Hindlimb muscle (tissue), 1 donor: ENCODE measurements around the gene TRAF3IP1. TPM values are rescaled to one million over a fixed set of nuclear protein-coding genes. Genes with fewer than 3 reads are reported as not detected.
"Not testable (repeated sequence)": the region's sequence is repeated elsewhere in the genome, so short reads cannot be mapped to it uniquely, and the experiment has no call there.

ENCODE experiments used
- DNase-seq: peaks from one replicate; pipeline ENCODE4 v3.0.0-alpha.2; 2013
- polyA plus RNA-seq: library from polyadenylated mRNA; unstranded; fragments of 120-200 nt; gene quantifications from one replicate; pipeline ENCODE4 v1.2.1, GENCODE V29; 2013; ENCODE audit not compliant: insufficient read length

TRAF3IP1 gene
- polyA plus RNA-seq, 1 donor, result 9.3 TPM

DNA sequence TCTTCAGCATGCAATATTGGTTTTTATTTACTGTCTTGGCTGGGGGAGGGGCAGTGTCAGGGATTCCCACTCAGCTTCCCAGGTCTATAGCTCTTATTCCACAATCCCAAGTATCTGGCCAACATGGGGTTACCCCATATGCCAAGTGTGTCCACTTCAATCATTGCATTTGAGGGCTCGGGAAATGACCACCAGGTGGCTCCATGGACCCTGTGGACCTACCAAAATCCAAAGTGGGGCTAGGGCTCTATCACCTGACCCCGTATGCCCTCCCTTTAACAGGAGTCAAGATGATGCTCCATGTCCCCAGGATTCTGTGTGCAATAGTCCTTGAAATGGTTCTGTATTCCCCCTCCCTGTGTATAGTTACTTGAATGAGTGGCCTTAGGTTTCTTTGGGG, 12.1 kb upstream of the TRAF3IP1 start:
- DNase-seq, result no peak

DNA sequence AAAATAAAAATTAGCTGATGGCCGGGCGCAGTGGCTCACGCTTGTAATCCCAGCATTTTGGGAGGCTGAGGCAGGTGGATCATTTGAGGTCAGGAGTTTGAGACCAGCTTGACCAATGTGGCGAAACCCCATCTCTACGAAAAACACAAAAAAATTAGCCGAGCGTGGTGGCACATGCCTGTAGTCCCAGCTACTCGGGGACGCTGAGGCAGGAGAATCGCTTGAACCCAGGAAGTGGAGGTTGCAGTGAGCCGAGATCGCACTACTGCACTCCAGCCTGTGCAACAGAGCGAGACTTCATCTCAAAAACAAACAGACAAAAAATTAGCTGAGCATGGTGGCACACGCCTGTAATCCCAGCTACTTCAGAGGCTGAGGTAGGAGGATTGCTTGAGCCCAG, 9.6 kb upstream of the TRAF3IP1 start:
- DNase-seq, result not testable (repeated sequence)

DNA sequence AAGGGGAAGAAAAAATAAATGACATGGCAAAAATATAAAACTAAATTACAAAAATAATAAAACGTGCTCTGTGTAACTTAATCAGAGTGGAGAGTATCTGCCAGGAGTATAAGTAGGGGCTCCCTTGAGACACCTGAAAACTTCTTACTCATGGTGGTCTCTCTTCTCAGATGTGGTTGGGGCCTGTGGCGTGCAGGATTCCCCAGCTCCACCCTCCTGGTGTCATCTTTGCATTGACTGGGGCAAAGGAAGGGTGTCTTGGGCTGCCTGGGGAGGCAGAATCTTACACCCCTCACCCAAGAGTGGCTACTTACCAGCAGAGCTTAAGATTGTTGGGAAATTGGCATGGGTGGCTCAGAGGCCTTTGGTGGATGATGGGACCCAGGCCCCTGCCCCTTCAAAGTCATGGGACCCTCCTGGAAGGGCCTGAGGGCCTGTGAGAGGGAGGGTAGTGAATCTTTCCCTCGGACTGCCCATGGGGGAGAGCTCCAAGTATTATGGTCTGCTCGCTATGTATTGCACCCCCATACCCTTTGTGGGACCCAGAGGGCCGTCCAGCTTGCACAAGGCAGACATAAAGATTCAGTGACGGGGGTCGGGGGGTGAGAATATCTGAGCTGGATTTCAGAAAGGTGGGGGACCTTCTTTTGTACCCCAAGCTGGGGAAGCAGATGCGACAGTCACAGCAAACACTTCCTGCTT, 6.9 kb upstream of the TRAF3IP1 start:
- DNase-seq, result no peak

DNA sequence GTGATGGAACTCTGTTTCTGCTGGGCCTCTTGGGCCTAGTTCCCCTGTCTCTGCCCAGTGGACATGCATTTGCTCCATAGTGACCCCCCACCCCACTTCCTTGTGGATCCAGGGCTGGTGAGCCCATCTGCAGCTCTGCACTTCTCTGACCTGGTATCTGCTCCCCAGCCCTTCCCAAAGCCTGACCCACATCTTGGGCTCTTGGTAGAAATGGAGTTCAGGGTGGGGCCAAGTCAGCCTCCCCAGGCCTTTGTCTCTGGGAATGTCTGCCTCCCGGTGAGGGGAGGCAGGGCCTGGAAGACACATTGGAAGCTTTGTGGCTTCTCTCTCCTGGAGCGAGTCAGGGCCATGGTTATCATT, 6.3 kb upstream of the TRAF3IP1 start:
- DNase-seq, result no peak

DNA sequence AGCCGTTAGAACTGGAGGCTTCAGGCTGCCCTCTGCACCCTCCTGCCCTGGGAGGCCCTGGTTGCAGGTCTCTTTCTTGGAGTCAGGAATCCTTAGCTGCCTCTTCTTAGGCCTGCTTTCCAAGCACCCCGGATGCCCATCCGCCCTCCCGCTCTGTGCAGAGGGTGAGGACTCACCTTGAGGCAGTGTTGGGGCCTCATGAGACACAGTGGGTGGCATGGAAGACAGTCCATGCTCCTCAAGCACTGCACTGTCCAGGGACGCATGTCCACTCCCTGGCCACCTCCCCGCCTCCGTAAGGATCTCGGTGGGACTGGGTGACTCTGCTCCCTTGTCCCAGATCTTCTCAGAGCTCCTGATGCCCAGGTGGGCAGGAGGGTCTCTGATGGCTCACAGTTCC, 5.7 kb upstream of the TRAF3IP1 start:
- DNase-seq, result no peak

DNA sequence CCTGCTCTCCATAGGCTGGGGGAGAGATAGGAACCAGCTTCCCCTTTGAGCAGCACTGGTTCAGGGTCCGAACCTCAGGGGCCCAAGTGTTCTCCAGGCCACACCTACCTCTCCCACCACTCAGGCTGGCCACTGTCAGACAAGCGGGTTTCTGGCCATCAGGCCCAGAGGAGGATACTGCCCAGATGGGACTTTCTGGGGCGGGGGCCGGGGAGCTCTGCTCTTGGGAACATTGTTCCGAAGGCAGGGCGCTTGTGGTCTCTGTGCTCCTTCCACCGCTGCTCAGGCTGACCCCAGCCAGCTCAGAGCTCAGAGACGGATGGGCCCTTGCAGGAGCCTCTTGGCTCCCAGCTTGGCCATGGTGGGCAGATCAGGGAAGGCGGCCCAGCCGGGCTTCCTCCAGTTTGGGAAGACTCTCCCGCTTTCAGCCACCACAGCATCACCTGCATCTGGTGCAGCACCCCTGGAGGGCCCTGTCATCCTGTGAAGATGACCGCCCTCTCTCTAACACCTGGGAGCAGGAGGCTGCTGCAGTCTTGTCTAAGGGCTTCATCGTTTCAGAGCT, 5.2 kb upstream of the TRAF3IP1 start:
- no peak for DNase-seq

DNA sequence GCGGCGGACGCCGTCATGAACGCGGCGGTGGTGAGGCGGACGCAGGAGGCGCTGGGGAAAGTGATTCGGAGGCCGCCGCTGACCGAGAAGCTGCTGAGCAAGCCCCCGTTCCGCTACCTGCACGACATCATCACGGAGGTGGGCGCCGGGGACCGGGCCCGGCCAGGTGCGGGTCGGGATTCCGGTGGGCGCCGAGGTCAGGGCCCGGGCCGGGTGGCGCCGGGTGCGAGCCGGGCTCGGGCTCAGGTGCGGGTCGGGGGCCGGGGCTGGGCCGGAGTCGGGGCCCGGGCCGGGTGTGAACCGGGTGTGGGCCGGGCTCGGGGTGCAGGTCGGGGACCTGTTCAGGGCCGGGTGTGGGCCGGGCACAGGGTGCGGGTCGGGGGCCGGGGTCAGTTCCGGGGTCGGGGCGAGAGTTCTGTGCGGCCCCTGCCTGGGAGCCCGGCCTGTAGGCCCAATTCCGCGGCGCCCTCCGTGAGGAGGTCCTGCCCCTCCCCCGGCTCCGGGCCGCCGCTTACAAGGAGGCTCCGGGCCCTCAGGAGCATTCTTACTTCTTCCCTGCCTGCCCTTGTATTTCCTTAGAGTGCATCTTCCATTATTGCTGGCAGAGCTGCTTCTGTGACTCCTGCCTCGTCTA, 447 bp downstream of the TRAF3IP1 start:
- no peak for DNase-seq

DNA sequence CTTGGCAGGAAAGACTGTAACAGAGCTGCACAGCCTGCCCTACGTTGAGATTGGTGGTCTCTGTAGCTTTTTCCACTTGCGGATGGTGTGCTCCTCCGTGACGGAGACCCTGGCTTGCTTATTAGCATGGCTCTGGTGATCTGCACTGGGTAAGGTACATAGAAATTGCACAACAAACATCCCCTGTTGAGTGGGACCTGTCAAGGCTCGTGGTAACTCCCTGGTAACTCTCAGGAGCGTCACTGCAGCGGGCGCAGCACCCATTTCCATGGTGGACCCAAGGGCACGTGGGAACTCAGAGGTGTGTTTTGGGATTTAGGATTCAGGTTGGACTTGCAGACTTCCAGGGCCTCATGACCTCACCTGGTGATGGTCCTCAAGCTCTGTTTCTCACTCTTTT, 1.1 kb downstream of the TRAF3IP1 start:
- DNase-seq, result no peak

DNA sequence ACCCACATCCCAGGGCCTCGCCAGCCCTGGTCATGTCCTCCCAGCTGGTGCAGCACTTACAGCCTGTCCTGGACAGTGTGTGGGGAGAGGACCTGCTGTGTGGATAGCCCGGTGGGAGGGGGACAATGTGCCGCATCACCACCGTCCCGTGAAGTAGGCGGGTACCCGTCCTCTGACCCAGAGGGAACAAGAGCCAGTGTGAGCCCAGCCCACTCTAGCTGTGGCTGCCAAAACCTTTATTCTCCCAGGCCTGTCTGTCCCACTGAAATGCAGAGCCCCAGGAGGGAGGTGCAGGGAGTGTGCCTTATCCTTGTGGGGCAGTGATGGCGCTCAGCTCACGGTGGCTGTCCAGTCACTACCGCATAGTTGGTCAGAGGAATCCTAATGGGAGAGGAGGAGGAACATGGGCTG, 1.7 kb downstream of the TRAF3IP1 start:
- no peak for DNase-seq

DNA sequence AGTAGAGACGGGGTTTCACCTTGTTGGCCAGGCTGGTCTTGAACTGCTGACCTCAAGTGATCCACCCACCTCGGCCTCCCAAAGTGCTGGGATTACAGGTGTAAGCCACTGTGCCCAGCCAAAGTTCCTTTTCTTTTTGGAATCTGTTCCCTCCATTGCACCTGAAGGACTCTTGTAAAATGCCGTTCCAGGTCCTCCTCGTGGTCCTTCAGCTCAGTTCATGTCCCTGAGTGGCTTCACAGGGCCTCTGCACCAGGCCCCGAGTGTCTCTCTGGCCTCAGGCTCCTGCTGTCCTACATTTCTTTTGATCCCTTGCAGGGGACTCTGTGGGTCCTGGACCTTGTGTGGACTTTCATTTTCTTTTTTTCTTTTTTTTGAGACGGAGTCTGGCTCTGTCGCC, 3.9 kb downstream of the TRAF3IP1 start:
- DNase-seq, result not testable (repeated sequence)

DNA sequence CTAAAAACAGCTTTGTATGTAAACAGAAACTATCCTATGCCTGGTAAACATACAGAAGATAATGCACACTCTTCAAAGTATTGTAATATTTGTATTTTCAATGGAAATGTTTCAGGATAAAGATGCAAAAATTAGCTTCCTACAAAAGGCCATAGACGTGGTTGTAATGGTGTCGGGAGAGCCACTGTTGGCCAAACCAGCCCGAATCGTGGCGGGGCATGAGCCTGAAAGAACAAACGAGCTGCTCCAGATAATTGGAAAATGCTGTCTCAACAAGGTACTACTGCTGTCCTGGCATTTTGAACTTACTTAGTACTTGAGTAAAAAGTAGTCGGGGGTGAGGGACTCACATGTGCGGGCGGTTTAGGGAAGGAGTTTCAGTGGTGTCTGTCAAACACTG, 5.4 kb downstream of the TRAF3IP1 start:
- DNase-seq, result no peak

DNA sequence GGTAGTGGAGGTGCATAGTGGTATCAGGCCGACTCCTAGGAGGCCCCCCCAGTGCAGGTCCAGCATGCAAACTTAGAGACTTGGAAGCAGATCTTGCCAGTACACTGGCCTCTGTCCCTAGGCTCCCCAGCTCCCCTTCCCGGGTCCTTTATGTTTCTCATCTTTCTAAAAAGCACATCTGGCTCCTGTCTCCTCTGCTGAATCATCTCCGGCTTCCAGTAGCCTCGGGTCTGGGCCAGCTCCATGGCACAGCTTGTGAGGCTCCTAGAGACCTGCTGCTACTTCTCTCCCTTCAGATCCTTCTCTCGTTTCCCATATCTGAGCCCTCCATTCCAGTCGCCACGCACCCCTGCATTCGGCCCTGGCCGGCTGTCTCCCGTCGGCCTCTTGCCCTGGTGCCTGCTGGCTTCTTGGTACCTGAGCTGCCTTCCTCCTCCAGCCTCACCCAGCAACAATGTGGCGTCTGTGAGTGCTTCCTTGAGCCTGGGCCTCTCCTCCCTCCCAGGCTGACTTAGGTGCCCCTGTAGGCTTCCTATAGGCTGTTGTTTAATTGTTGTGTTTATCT, 6.6 kb downstream of the TRAF3IP1 start:
- no peak for DNase-seq

DNA sequence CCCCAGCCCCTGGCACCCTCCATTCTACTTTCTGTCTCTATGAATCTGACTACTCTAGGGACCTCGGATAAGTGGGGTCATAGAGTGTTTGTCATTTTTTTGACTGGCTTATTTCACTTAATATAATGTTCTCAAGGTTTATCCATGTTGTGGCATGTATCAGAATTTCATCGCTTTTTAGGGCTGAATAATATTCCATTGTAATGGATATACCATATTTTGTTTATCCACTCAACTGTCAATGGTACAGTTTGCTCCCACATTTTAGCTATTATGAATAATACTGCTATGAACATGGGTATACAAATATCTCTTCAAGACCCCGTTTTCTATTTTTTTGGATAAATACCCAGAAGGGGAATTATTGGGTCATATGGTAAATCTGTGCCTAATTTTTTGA, 7.4 kb downstream of the TRAF3IP1 start:
- DNase-seq, result no peak

DNA sequence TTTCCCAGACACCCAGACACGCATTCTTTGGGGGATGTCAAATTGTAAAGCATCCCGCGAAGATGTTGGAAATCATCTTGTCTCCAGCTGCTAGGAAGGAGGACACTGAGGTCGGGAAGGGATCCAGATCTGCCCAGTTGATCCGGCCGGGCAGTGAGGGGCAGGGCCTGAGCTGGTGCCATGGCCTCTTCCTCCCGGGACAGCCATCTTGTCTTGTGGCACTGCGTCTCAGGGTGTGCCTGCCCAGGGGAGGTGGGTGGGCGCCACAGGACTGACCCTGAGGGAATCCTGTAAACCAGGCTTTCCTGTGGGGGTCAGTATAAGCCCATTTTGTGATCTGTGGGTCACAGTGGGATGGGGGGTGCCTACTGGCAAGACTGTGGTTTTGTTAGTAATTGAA, 10.1 kb downstream of the TRAF3IP1 start:
- DNase-seq, result no peak

DNA sequence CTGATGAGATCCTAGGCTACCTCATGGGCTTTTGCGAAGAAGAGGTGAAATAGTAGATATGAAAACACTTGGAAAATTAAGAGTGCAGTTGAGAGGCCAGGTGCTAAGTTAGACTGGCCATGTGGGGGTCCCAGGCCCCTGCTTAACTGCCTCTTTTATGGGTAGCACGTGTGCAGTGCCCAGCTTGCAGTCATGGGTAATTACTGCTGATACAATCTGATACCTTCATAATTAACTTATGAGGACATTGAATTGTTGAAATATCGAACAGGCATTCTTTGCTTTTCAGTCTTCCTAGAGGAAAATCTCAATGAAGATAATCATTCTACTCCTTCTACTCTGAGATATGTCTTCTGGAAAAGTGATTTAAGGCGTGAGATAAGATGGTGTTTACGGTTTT, 11.6 kb downstream of the TRAF3IP1 start:
- DNase-seq, result no peak

DNA sequence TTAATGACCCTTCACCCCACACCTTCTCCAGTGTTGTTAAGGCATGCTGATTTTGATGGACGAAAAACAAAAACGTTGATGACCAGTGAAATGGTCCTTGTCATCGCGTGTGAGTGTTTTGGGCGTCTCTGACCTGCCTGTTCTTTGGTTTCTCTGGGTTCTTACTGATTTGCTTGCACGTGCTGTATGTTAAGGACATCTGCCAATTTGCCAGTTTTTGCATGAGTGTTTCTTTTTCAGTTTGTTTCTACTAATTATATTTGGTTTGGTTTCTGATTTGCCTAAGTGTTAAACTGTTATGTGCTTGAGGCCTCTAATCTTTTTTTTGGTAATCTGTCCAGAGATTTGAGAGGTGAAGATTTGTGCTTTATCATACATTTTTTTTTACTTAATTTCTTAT, 14.6 kb downstream of the TRAF3IP1 start:
- DNase-seq, result no peak

DNA sequence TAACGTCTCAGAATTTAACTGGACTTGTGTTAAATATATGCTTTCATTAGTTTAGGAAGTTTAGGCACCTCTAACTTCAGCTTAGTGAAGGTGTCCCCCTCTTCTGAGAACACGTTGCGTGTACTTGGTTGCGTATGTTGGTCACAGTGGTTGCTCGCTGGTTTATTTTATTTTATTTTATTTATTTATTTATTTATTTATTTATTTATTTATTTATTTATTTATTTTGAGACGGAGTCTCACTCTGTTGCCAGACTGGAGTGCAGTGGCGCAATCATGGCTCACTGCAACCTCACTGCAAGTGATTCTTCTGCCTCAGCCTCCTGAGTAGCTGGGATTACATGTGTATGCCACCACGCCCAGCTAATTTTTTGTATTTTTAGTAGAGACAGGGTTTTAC, 15.3 kb downstream of the TRAF3IP1 start:
- not testable (repeated sequence) for DNase-seq

DNA sequence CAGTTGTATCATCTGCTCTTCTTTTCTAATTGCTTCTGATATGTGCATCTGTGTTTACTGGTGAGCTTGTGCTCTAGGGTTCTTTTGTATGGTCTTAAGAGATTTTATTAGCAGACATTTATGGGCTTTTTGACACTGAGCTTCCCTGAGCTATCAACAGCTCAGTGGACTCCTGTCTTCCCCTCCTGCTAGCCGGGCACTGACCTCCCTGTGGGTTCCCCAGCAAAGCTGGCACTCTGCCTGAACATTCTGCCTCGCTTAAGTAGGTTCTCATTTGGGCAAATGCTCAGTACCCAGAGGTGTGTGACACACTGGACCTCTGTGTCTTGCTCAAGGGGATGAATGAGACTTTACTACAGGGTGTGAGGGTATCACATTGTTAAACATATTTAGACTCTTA, 15.8 kb downstream of the TRAF3IP1 start:
- no peak for DNase-seq

DNA sequence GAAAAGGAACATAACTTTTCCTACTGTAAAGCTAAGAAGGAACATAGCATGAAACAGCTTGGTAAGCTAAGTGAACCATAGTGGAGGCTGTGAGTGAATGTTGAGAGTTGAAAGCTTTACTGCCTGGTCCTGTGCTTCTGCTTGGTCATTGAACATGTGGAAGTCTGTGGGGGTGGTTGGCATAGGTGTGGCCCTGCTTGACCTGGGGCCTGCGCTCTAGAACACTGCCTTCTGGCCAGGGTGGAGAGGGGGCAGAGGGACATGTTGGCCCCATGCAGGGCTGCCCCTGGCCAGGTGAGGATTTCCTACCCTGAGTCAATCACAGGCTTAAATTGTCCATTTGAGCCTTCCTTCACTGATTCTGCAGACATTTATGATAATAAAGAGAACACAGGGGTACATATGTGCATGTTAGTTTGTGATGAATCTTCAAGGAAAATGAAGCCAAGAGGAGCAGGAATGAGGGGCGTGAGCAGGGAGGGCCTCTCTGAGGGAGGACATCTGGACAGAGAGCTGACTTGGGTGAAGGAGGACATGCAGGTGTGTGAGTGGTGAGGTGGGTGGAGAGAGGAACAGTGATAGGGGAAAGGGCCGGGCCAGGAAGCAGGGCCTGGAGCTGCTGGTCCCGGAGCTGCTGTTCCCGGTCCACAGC, 16.6 kb downstream of the TRAF3IP1 start:
- no peak for DNase-seq

DNA sequence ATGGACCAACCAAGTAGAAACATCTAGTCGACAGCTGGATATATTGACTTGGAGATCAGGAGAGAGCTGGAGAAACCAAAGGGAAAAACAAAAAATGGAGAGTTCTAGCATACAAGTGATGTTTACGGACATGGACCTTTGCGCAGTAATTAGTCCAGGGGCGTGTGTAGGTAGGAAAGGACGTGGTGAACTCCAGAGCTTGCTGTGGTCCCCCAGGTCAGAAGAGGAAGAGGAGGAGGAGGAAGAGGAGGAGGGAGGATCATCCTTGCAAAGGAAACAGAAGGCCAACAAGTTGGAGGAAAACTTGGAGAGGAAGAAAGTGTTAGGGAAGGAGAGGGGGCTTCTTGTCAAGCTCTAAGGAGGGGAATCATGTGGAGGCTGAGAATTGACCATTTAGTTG, 17.5 kb downstream of the TRAF3IP1 start:
- DNase-seq, result no peak

DNA sequence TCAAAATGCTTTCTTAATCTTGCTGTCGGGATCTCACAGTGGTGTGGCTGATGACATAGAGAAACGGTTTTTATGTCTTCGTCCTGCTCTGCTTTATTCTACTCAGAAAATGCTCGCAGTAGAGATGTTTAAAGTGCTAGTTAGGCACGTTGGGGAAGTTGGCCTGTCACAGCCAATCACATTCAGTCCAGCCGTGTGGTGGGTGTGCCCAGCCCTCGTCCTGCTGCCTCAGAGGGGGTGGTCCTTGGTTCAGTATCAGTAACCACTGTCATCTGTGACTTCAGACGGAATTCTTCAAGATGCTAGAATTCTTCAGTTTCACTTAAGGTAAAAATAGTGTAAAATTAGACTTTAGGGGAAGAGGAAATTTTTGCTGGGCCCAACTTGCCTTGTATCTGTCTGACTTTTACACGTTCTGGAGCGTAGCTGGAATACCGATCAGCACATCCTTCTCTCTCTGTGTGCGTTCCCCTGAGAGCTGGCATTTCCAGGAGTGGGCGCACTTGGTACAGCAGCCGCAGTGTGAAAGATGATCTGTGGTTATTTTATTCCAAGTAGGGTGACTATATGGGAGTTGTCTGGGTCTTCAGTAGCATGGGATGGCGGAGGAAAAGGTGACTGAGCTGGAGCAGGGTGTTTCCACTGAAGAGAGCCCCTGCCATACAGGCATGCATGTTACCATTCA, 18.5 kb downstream of the TRAF3IP1 start:
- no peak for DNase-seq

DNA sequence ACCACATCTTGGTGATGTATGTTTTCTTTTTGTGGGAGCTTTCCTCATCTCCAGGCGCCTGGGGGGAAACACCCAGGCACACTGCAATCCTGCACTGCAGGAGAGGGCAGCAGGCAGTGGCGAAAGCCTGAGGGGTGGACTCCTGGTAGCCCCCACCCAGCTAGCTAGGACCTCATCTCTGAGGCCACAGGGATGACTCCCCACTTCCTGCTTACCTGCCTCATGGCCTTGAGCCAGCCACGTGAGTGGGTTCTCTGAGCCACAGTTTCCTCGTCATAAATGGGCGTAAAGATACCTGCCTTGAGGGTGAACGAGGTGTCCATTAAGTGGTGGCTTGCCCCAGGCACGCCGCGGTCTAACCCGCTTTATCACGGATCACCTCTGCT, 19.1 kb downstream of the TRAF3IP1 start:
- DNase-seq, result no peak

DNA sequence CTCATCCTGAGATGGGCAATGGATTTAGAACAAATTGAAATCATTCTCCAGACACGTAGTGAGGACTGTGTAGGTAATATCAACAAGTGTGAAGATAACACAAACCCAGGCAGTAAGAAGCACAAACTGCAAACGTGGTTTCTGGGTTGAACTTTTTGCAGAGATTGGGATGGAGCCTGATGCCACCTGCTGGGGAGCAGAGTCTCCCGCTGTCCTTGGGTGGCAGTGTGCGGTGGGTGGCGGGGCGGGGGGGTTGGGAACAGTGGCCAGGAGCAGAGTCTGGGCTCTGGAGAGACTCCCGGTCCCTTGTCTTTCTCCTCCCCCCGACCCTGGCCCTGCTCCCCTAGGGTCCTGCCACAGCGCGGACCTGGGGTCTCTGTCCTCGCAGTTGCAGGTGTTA, 19.5 kb downstream of the TRAF3IP1 start:
- no peak for DNase-seq
